ENCODE measurements around the gene FRMD8.

GRCh38 chr11:65427691-65428577, 41.5 kb downstream of the FRMD8 start:
- no peak for TF ChIP-seq CTCF (IDR thresholded peaks at IDR 0.05)
- TF ChIP-seq POLR2A (IDR thresholded peaks at IDR 0.05) = no peak

Data from body of pancreas (tissue), 4 donors.